DMS114 treated with DMSO at 0.1 percent for 48 hours (cell line): ENCODE data around the gene RPS27L.
A peak's percentile ranks its signal among the peaks of the same experiment; 100 is the strongest.

Experiments
- DNase-seq: peaks from one replicate; lab custom pipeline; 2025; ENCODE audit not compliant: unreplicated experiment; lab: John Stamatoyannopoulos, UW

Gene RPS27L

GRCh38 chr15:63157118-63157843, at the start of gene RPS27L:
TSS of gene RPS27L (minus strand) at chr15:63157477. CDS start at chr15:63157405, 72 bp downstream.
- peak; percentile 91 for DNase-seq

DNA sequence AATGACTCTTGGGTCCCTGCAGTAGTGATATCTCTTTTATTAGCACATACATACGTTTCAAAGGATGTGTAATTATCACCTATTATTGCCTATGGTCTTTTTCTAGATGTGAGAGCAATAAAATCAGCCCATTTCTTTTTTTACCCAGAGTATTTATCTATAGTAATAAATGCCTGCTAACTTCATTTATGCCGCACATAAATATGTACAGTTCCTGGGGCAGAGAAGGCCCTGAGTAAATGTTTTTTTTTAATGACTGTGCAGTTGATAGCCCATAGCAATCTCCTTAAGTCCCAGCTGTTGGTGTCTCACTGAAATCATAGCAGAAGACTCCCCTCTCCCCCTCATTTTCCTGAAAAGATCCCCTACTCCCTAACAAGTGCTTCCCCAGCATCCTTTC, 48.8 kb upstream of the RPS27L start:
- no peak for DNase-seq

- no peak for DNase-seq
These were observed 46.3 kb upstream of the RPS27L start for GRCh38 chr15:63203451-63204090.

DNA sequence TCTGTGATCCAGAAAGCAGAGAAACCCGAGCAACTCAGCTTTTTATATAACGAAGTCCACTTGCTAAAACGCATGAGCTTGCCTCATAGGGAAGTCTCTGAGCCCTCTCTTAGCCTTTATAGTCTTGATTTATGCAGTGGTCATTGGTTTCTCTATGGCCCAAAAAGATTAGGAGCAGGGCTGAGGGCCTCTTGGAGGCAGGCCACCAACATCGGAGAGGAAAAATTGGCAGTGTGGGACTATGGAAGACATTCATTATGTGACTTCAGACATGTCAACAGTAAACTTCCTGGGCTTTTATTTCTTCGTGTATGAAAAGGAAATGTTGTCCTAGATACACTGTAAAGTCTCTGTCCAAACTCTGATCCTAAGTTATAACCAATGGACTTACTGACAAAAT, 45.6 kb upstream of the RPS27L start:
- DNase-seq = no peak

GRCh38 chr15:63200464-63201249, 43.4 kb upstream of the RPS27L start:
- no peak for DNase-seq

GRCh38 chr15:63198371-63199250, 41.3 kb upstream of the RPS27L start:
- DNase-seq = no peak

DNA sequence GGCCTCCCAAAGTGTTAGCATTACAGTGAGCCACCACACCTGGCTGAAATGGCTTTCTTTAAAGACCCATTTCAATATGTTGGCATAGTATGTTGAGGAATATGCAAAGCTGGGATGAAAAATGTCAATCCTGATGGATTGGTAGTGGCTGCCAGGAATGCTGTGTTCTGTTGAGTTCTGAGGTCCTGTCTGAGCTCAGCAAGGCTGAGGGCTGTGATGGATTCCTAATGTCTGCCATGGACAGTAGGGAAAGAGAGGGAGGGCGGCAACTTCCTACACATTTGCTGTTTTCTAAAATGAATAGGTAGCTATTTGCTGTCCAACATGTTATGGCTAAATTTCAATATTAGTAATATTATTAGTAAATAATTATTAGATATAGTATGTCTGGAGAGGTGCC, 40.3 kb upstream of the RPS27L start:
- no peak for DNase-seq

- no peak for DNase-seq
These were observed 39.6 kb upstream of the RPS27L start for GRCh38 chr15:63196842-63197241.

DNA sequence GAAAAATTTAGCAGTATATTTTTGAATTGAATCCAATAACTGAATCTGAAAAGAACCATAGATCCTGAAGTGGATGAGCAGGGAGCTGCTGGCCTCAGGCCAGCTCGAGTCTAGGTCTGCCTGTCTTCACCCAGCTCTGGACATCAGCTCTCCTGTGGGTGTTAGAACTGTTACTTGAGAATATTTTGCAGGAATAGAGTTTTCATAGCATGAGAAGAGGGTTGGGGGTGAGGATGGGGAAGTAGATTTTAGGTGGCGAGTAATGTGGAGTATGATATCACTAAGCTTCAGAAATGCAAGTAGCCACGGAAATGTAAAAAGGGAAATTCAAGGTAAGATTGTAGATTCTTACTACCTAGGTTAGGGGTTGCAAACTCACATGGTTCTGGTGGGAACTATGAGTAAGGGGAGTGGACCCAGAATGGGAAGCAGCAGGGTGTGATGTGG, 38.3 kb upstream of the RPS27L start:
- DNase-seq = no peak

GRCh38 chr15:63194880-63195568, 37.7 kb upstream of the RPS27L start:
- DNase-seq = no peak

- DNase-seq = no peak
These were observed 37.0 kb upstream of the RPS27L start for GRCh38 chr15:63194302-63194701.

DNA sequence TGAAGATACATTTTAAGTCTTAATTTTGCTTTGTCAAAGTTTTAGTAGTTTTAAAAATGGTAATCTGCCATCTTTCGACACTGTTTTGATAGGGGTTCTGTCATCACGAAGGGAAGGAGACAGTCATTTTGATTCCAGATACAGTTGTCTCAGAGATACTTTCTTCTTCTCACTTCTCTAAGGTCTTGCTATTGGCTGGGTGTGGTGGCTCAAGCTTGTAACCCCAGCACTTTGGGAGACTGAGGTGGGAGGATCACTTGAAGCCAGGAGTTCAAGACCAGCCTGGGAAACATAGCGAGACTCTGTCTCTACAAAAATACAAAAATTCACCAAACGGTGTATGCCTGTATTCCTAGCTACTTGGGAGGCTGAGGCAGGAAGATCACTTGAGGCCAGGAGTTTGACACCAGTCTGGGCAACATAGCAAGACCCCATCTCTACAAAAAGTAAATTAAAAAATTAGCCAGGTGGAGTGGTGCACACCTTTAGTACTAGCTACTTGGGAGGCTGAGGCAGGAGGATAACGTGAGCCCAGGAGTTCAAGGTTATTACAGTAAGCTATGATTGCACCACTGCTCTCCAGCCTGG, 35.4 kb upstream of the RPS27L start:
- no peak for DNase-seq

DNA sequence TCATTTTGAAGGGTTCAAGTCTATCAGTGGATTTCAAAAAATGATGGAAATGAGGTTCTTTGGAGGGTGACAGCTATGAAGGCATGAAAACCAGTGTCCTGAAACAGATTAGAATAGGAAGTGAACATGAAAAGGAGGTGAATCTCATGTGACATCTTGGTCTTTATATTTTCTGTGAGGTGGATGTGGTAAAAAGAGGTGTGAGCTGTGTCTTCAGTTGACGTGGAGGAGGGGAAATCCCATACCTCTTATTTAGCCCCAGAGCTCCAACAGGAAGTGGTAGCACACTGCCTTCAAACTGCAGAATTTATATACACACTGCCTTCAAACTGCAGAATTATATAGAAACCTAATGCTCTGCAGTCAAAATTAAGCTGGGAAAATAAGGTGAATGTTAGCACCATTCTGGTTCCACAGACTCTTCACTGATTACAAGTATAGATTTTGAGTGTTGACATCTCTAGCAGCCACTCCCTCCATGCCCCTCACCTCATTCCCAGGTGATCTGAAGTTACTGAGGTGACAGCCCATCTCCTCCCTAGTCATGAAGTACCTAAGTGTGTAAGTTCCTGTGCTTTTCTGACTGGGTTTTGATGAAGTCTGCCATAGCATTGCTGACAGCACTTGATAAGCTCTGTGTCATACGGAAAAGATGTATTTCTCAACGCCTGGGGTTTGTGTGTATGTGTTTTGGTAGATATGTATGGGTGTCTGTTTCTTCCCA, 34.8 kb upstream of the RPS27L start:
- DNase-seq = no peak

DNA sequence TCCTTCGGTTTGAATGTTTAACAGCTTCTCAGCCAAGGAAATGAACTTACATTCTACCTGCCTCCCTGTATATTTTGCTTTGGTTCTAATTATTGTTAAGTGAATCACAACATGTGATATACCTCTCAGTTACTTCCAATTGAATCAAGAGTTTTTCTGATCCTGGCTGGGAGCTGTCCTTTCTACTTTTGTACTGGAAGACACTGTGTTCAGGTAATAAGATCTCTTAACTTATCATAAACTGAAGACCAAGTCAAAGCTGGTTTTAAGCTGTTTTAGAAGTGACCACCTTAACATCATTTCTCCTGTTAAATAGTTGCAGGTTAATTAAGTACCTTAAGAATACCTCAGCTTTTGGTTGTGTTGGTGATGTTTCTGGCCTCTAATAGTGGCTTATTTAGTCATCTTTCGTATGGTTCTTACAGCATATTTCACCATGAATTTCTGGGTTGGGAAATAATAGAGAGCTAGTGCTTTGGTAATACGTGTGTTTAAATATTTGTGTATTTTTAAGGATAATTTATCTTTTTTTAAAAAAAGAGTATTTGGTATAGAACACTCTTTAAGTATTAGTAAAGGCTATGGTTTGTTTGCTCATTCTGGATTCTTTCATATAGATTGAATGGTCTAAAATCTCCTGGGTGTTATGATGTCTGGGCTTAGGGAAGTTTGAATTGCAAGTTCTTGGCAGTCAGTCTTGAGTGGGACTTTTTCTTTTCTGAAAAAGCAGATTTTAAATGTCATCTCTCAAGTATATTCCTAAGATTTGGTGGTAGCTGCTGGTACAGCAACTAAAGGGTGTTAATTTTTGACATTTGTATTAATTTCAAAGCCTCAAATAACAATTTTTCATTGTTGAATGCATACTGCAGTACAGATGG, 33.7 kb upstream of the RPS27L start:
- no peak for DNase-seq

- no peak for DNase-seq
These were observed 32.9 kb upstream of the RPS27L start for GRCh38 chr15:63189941-63190768.

DNA sequence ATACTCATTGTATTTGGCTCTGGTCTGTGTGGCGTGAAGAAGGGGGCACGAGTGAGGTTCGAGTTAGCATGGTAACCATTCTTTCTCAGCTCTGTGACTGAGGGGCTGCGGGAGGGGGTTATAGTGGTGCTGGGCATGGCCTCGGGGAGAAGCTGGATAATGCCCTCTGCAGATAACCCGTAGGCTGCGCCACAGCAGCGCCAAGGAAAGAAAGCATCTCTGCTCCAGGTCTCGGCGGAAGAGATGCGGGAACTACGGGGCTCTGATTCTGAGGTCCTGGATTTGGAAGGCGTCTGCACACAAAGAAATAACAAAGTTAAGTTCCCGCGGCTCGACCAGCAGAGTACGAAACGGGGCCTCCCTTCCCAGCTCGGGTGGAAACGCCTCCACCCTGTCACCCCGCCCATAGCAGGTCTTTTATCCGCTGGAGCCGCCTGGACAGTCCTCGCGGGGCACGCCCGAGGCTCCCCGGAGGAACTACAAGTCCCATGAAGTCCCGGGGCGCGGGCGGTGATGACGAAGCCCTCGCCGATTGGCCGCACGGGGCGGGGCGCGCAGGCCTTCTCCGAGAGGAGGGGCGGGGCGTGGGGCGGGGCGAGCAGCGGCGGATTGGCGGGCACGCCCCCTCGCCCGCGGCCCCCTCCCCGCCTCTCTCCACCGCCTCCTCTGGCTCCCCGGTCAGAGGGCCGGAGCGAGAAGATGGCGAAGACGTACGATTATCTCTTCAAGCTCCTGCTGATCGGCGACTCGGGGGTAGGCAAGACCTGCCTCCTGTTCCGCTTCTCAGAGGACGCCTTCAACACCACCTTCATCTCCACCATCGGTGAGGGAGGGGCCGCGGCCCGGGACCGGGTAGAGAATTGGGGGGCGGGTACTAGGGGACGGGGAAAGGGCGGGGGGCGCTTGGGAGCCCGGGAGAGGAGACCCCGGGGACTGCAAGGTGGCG, 31.9 kb upstream of the RPS27L start, which contains the start of gene RAB8B:
Gene RAB8B (plus strand): TSS at position 681 of the 946 bp plus-strand sequence. CDS start 19 bp downstream, at position 700.
- peak; percentile 93 for DNase-seq
